Caco-2 (cell line): ENCODE data around the gene TMEM223. TPM values are rescaled to one million over a fixed set of nuclear protein-coding genes. Genes with fewer than 3 reads are reported as not detected.

Experiments
- BruUV-seq: library from RNA; stranded (reverse); fragments of 400-500 nt; replicated peaks from 2 replicates; lab custom pipeline; 2021; lab: Mats Ljungman, UMichigan
- CTCF ChIA-PET: fragments of 300-600 bp; sonication (Branson Sonifier 250); formaldehyde crosslinking; loops from one replicate; lab custom pipeline; 2022; ENCODE audit warnings: antibody characterized with exemption; lab: Charles Lee
- POLR2A ChIA-PET: fragments of 300-600 bp; sonication (Branson Sonifier 250); formaldehyde crosslinking; loops from one replicate; lab custom pipeline; 2022; ENCODE audit warnings: antibody characterized with exemption; lab: Charles Lee
- DNase-seq, 2 experiments: peaks; one replicate each; pipeline versions ENCODE4 v3.0.0 to v3.0.0-alpha.2; 2020 to 2022
- H3K27me3 ChIP-seq: replicated peaks from 2 replicates; pipeline ENCODE4 v1.6.0; 2011; ENCODE audit warnings: low read length; ENCODE audit not compliant: control insufficient read depth, insufficient read depth
- H3K36me3 ChIP-seq: 2 replicates; pipeline ENCODE4 v1.5.1; 2011; ENCODE audit warnings: low read length; ENCODE audit not compliant: control insufficient read depth, insufficient read depth
- H3K4me1 ChIP-seq: fragments of 250-450 bp; sonication (Bioruptor Pico); 2 replicates; pipeline ENCODE4 v1.5.1; 2020; ENCODE audit warnings: mild to moderate bottlenecking
- H3K4me3 ChIP-seq: 2 replicates; pipeline ENCODE4 v1.5.1; 2011; ENCODE audit warnings: low read depth, mild to moderate bottlenecking, control low read depth, low read length
- H3K9me3 ChIP-seq: fragments of 250-450 bp; sonication (Bioruptor Pico); 2 replicates; pipeline ENCODE4 v1.5.1; 2020; ENCODE audit warnings: mild to moderate bottlenecking, moderate library complexity
- H3K27ac Mint-ChIP-seq: one replicate; pipeline ENCODE4 v1.8.0; 2022; ENCODE audit warnings: mixed read lengths; ENCODE audit not compliant: unreplicated experiment
- H3K27me3 Mint-ChIP-seq: one replicate; pipeline ENCODE4 v1.8.0; 2022; ENCODE audit warnings: mixed read lengths; ENCODE audit not compliant: insufficient read depth, unreplicated experiment
- H3K36me3 Mint-ChIP-seq: one replicate; pipeline ENCODE4 v1.8.0; 2022; ENCODE audit warnings: mild to moderate bottlenecking, mixed read lengths; ENCODE audit not compliant: insufficient read depth, unreplicated experiment
- H3K4me1 Mint-ChIP-seq: one replicate; pipeline ENCODE4 v1.8.0; 2022; ENCODE audit warnings: low read depth, mixed read lengths; ENCODE audit not compliant: unreplicated experiment
- H3K4me3 Mint-ChIP-seq: one replicate; pipeline ENCODE4 v1.8.0; 2022; ENCODE audit warnings: mild to moderate bottlenecking, moderate library complexity, mixed read lengths; ENCODE audit not compliant: unreplicated experiment
- H3K9me3 Mint-ChIP-seq: one replicate; pipeline ENCODE4 v1.8.0; 2022; ENCODE audit warnings: mixed read lengths; ENCODE audit not compliant: unreplicated experiment
- CTCF ChIP-seq, 2 experiments: fragments of 200-600 bp in 1 of 2; IDR thresholded peaks; 1 replicate in 1 of 2; 2 replicates in 1 of 2; pipeline versions ENCODE4 v1.5.1 to v1.8.0; 2011 to 2022; ENCODE audit warnings: antibody characterized with exemption in 1 of 2, control low read depth in 1 of 2, inconsistent platforms in 1 of 2, low read depth in 1 of 2, low read length in 1 of 2, mild to moderate bottlenecking in 1 of 2, moderate library complexity in 1 of 2; ENCODE audit not compliant: insufficient read depth in 1 of 2, severe bottlenecking in 1 of 2, unreplicated experiment in 1 of 2
- intact Hi-C: fragments of 100-400 bp; cut with micrococcal nuclease; formaldehyde crosslinking; loops from one replicate; pipeline ENCODE4 v1.10.0; 2022; ENCODE audit not compliant: unreplicated experiment
- total RNA-seq: library from RNA; stranded (reverse); gene quantifications from 2 replicates; pipeline ENCODE4 v1.2.3, GENCODE V29; 2022

TMEM223 gene
- total RNA-seq, 1 experiment from 2014 or later, result 22.7 TPM

- BruUV-seq, result no TSS peak
- intact Hi-C loops, result no loop called here
- no peak for DNase-seq
- ChIA-PET CTCF (interaction anchor here (0.6 to 1.1 kb wide), 2 partner anchors 15 to 98 kb away, joined by 4 read pairs; no protein-coding TSS in a partner anchor), POLR2A (no interaction called here)
- Mint-ChIP-seq H3K9me3 (no peaks in the 10 kb centered on the region), H3K4me1 (peaks cover 11% of the 10 kb centered on the region), H3K4me3 (no peak overlapping the region), H3K36me3 (peaks cover 98% of the 10 kb centered on the region), H3K27ac (peak overlapping the region; percentile 22), H3K27me3 (no peaks in the 10 kb centered on the region)
- Histone ChIP-seq H3K4me1 (no peaks in the 10 kb centered on the region; the same call in 1 of the 2 replicates), H3K36me3 (peaks cover 2% of the 10 kb centered on the region; the same call in 1 of the 2 replicates), H3K4me3 (no peak overlapping the region), H3K9me3 (no peaks in the 10 kb centered on the region), H3K27me3 (no peaks in the 10 kb centered on the region)
- TF ChIP-seq CTCF (IDR thresholded peaks at IDR 0.05; ENCODE audit: insufficient read depth in 1 of 2, low read depth in 1 of 2, low read length in 1 of 2, severe bottlenecking in 1 of 2, unreplicated experiment in 1 of 2), result no peak
These were observed 9.3 kb upstream of the TMEM223 start for GRCh38 chr11:62801071-62801470.

GRCh38 chr11:62799486-62799885 lies 7.7 kb upstream of the TMEM223 start:
- Mint-ChIP-seq H3K36me3 (peaks cover 99% of the 10 kb centered on the region), H3K9me3 (no peaks in the 10 kb centered on the region), H3K4me1 (peaks cover 11% of the 10 kb centered on the region), H3K27me3 (no peaks in the 10 kb centered on the region), H3K4me3 (no peak overlapping the region), H3K27ac (no peak overlapping the region)
- BruUV-seq, result no TSS peak
- Histone ChIP-seq H3K27me3 (no peaks in the 10 kb centered on the region), H3K36me3 (peaks cover 2% of the 10 kb centered on the region; the same call in 1 of the 2 replicates), H3K9me3 (no peaks in the 10 kb centered on the region), H3K4me3 (no peak overlapping the region), H3K4me1 (no peaks in the 10 kb centered on the region)
- intact Hi-C loops, result no loop called here
- TF ChIP-seq CTCF (IDR thresholded peaks at IDR 0.05; ENCODE audit: insufficient read depth in 1 of 2, low read depth in 1 of 2, low read length in 1 of 2, severe bottlenecking in 1 of 2, unreplicated experiment in 1 of 2), result no peak
- ChIA-PET POLR2A (interaction anchor here (0.6 kb wide), 1 partner anchor 46 kb away, joined by 3 read pairs; the partner anchor contains the start of gene ZBTB3), CTCF (no interaction called here)
- no peak for DNase-seq

- Mint-ChIP-seq H3K4me3 (no peak overlapping the region), H3K4me1 (peaks cover 5% of the 10 kb centered on the region), H3K27ac (peak overlapping the region; percentile 50), H3K9me3 (no peaks in the 10 kb centered on the region), H3K36me3 (peaks cover 96% of the 10 kb centered on the region), H3K27me3 (no peaks in the 10 kb centered on the region)
- Histone ChIP-seq H3K4me3 (no peak overlapping the region), H3K27me3 (no peaks in the 10 kb centered on the region), H3K36me3 (peaks cover 2% of the 10 kb centered on the region; the same call in 1 of the 2 replicates), H3K4me1 (peaks cover 5% of the 10 kb centered on the region), H3K9me3 (no peaks in the 10 kb centered on the region)
- DNase-seq, result no peak
- BruUV-seq, result no TSS peak
- POLR2A ChIA-PET, result interaction anchor here (0.6 to 1.7 kb wide), 3 partner anchors 9 to 34 kb away, joined by 3 to 7 read pairs (median 3); partner anchors contain the start of gene TMEM179B
- CTCF ChIA-PET, result interaction anchor here (0.6 to 1.7 kb wide), 3 partner anchors 10 to 53 kb away, joined by 4 to 5 read pairs (median 5); partner anchors contain the start of gene TMEM179B
- intact Hi-C loops, result no loop called here
- no peak for TF ChIP-seq CTCF (IDR thresholded peaks at IDR 0.05; ENCODE audit: insufficient read depth in 1 of 2, low read depth in 1 of 2, low read length in 1 of 2, severe bottlenecking in 1 of 2, unreplicated experiment in 1 of 2)
These were observed 4.5 kb upstream of the TMEM223 start for GRCh38 chr11:62796281-62796680.
